ENCODE measurements around the gene MIXL1.
"Not testable (repeated sequence)": the region's sequence is repeated elsewhere in the genome, so short reads cannot be mapped to it uniquely, and the experiment has no call there.

MIXL1 gene

GRCh38 chr1:226215239-226215638, 8.2 kb upstream of the MIXL1 start:
- no peak for DNase-seq

GRCh38 chr1:226216056-226216455, 7.4 kb upstream of the MIXL1 start:
- DNase-seq: no peak

DNA sequence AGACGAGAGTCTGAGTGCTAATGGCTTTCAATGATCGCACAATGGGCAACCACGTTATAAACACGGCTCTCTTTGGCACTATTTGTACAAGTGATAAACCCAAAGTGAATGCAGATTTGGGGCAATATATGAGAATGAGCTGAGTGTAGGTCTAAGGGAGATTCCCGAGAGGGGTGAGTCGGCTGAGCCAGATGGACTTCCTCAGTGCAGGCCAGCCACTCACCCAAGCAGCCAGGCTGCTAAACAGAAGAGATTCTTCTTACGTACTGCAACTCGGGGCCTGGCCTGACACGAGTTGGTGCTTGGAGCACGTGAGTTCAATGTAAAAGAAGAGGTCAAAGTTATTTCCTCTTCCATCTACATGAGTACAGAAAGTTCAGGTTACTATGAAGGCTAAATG, 6.2 kb upstream of the MIXL1 start:
- no peak for DNase-seq

DNA sequence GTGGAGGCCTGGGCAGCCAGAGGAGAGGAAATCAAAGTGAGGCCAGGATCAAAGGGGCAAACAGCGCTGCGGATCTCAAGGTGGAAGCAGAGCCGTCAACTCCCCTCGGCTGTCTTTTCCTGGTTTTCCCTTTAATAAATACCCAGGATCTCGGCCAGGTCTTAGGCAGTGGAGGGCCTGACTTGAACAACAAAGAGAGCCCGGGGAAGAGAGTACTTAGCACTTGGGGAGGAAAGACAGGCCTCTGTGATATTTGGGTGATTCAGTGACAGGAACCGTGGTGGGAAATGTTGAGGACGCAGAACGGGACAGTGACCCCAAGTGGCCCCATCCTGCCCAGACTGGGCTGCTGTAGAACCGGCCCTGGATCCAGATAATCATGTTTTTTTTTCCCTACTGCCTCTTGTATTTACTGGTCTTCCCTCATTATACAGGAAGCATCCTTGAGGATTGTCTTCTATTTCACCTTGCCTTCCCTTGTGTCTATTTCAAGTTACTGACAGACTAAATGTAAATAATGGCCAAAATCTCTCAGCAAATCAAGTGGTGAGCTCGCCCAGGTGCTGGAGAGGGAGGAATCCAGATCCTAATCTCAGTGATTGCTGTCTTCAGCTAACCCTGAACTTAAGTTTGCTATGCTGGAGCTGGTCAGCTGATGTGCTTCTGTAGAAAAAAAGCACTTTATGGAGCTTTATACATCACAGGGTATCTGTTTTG, 2.8 kb upstream of the MIXL1 start:
- DNase-seq: no peak

DNA sequence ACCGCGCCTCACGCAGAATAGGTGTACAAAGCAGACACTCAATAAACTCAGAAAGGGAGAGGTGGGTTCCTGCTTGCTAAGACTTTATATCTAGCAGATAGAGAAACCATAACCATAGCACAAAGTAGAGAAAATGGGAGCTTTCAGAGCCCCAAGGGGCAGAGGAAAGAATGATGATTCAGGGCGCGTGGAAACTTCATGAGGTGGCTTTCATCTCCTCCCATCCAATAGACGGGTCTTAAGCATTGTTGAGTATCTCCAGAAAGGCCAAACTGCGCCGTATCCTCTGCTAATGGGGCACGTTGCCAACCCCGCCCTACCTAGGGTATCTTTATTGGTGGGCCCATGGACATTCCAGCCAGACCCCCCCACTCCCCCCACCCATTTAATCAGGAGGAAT, 778 bp upstream of the MIXL1 start:
- no peak for DNase-seq

GRCh38 chr1:226223786-226224244, 351 bp downstream of the MIXL1 start:
- no peak for DNase-seq

DNA sequence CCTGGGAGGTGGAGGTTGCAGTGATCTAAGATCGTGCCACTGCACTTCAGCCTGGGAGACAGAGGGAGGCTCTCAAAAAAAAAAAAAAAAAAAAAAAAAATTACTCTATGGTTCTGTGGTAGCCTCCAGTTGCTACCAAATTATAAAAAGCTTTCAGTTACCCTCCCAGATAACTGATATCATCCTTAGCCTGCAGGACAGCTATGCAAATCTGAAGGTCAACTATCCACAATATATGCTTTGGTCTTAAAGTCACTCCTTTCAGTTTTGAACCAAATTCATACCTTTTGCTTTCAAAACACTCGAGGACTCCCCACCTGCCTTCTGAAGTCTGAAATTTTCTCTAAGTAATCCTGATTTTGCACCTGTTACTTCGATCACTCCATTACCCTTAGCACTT, 3.1 kb downstream of the MIXL1 start:
- no peak for DNase-seq

DNA sequence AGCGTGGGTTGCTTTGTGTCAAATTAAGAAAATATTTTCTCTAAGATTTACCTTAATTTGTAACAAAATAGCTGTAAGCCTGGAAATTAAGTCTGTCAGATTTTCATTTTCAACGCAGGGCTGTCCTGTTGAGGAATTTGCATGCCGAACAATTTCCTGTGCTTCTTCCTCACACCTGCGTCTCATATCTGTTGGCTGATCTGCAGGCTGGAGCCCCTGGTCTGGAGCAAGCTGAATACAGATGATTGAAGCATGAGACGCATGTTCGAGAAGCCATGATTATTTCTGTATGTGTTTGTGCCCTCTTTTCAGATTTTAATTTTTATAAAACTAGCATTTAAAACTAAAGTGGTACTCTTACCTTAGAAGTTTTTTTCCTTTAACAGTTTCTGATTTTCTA, 9.8 kb downstream of the MIXL1 start:
- DNase-seq: no peak

- no peak for DNase-seq
These were observed 10.3 kb downstream of the MIXL1 start for GRCh38 chr1:226233806-226234205.

- DNase-seq: no peak
These were observed 13.4 kb downstream of the MIXL1 start for GRCh38 chr1:226236826-226237225.

- no peak for DNase-seq
These were observed 16.0 kb downstream of the MIXL1 start for GRCh38 chr1:226239421-226239820.

- DNase-seq: no peak
These were observed 24.6 kb downstream of the MIXL1 start for GRCh38 chr1:226248091-226248490.

DNA sequence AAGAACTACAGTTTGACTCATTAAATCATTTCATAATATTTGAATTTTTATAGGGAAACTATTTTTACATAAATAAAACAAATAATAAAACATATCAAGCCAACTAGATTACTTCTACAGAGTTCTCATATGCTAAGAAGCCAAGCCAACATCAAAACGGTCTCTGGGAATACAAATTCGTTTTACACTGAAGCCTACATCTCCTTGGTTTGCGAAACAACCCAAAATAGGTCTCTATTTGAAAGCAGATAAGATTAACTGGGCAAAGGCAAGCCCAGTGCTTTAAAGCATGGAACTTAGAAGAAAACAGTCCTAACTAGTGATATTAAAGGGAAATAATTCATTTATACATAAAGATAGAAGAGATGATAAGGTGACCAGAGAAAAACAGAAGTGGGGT, 25.3 kb downstream of the MIXL1 start:
- DNase-seq: no peak

GRCh38 chr1:226250511-226250910, 27.0 kb downstream of the MIXL1 start:
- no peak for DNase-seq

GRCh38 chr1:226252841-226253240, 29.4 kb downstream of the MIXL1 start:
- not testable (repeated sequence) for DNase-seq

GRCh38 chr1:226253933-226254332, 30.5 kb downstream of the MIXL1 start:
- DNase-seq: no peak

DNA sequence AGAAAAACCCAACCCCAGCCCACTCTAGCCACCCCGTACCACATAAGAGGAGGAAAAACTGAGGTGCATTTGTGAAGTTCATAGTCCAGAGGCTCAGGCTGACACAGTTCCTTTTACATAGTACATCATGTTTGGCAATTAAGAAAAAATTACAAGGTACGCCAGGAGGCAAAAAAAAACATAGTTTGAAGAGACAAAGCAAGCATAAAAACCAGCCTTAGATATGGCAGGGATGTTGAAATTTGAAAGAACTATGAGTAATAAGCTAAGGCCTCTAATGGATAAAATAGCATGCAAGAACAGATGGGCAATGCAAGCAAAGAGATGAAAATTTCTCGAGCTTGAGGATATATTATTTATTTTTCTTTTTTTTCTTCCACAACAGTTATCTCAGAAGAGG, 31.9 kb downstream of the MIXL1 start:
- DNase-seq: no peak

- DNase-seq: no peak
These were observed 38.4 kb downstream of the MIXL1 start for GRCh38 chr1:226261818-226262217.

GRCh38 chr1:226268421-226269124, 45.1 kb downstream of the MIXL1 start:
- no peak for DNase-seq

GRCh38 chr1:226272233-226272902, 48.9 kb downstream of the MIXL1 start:
- DNase-seq: not testable (repeated sequence)

DNA sequence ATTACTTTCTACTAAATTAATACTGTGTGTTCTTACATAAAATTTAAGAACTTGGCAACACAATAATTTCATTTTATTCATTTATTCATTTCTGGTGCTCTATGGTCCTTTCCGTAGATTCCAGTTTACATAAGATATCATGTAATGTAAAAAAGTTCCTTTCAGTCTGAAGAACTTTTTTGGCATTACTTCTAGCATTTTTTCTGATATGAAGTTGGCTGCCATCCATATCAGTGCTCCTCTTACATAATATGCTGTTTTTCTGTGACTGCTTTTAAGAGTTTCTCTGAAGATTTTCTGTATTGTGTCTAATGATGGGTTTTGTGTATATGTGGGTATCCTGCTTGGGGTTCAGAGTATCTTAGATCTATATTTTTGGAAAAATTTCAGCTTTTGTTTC, 50.7 kb downstream of the MIXL1 start:
- no peak for DNase-seq

DNA sequence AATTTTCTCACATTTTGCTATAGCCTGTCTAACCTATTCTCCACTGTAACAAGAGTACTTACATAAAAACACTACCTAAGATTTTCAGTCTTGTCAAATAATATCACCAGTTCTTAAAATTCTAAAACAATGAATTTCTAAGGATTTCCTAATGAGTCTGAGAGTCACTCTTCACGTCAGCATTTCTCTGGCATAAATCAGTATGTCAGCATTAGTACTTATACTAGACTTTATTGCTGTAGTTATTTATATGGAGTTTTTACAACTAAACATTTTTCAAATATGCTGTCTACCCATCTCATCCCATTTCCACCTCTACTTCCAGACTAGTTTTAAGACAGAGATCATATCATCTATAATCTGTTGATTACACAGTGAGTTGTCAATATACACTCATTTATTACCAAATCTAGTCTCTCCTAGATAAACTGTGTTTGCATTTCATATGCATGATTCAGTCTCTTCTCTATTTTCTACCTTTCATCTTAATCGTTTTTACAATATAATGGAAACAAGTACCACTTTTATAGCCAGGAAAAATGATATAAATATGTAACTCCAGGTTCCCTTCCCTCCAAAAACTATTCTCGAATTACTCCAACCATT, 52.7 kb downstream of the MIXL1 start:
- DNase-seq: no peak
